Stimulated activated CD4-positive, alpha-beta T cell treated with anti-CD3 and anti-CD28 coated beads, Interleukin-2, amount 100 ng/mL, for 4 hours (primary cell): ENCODE data around the gene USP6.
"Not testable (repeated sequence)": the region's sequence is repeated elsewhere in the genome, so short reads cannot be mapped to it uniquely, and the experiment has no call there.

ENCODE experiments used
- DNase-seq: peaks from one replicate; pipeline ENCODE4 v3.0.0-alpha.2; 2020; ENCODE audit warnings: low read depth

Gene USP6

DNA sequence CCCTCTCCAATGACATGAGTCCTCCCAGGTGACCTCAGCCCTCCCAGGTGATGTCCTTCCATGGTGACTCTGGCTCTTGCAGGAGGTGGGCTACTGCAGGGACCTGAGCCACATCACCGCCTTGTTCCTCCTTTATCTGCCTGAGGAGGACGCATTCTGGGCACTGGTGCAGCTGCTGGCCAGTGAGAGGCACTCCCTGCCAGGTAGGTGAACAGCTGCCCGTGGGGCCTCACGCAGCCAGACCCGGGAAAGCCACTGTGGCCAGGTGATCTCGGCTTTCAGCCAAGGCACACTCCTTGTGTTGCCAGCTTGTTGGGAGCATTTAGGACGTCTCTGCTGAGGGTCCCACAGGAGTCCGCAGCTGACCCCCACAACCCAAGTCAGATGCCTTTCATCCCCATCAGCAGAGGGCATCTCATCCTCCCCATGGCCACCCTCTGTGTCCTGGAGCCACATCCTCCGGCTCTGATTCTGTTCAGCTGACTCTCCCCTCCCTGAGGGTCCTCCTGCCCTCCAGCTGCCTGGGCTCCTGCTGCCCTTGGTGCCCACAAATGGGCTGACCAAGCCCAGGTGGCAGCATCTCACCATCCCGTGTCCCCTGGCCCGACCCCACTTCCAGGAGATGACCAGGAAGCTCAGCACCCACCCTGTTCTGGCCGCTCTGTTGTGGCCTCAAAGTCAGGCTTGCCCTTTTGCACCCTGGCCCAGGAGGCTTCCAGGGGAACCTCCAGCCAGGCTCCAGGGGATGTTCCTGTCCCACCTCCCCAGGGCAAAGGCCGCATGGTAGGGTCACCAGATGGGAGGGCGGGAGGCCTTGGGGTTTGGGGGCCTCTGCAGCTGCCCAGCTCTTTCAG lies 20.1 kb downstream of the USP6 start:
- no peak for DNase-seq

DNA sequence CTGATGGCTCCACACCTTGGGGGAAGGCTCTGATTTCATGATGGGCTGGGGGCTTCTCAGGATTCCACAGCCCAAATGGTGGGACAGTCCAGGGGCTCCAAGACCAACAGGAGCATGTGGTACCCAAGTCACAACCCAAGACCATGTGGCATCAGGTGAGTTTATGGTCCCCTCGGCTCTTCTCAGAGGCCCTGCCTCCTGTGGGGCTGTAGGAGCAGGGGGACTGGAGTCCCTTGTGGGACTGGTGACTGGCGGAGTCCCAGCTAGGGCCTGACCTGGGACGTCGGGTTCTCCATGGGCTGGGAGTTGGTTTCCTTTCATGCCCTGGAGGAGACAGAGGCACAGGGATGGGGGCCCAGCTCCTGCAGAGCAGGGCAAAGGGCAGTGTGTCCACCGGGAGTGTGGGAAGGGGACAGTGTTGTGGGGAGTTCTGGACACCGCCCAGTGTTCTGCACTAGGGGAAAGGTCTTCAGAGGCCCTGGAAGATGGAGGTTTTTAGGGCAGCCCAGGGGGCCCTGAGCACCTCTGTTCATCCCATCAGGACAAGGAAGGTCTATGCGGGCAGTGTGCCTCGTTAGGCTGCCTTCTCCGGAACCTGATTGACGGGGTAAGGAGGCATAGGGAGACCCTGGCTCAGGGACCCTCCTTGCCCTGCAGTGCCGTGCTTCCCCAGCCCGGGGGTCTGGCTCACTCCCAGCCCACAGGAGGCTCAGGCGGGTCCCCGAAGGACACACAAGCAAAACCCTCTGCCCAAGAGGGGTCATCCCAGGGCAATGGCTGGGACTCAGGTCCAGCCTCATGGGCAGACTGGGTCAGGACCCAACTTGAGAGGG lies 21.0 kb downstream of the USP6 start:
- not testable (repeated sequence) for DNase-seq

DNA sequence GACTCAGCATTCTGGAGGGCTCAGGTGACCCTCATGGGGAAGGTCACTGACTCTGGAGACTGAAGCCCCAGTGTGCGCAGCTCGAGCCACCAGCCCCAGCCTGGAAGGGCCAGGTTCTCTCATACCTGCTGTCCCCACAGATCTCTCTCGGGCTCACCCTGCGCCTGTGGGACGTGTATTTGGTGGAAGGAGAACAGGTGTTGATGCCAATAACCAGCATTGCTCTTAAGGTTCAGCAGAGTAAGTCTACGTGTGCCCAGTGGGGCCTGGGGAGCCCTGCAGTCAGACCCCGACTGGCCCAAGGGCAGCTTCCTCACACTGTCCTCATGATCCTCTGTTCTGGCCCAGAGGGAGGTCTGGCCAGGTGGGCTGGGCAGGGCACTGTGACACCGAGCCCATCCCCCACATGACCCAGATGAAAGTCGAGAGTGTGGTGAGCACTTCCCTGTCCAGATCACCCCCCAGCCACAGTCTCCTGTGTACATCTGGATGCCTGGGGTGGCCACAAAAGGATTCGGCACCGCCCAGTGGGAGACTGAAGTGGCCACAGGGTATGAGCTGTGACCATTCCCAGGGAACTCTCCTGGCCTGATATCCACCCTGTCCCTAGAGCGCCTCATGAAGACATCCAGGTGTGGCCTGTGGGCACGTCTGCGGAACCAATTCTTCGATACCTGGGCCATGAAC lies 21.8 kb downstream of the USP6 start:
- not testable (repeated sequence) for DNase-seq

DNA sequence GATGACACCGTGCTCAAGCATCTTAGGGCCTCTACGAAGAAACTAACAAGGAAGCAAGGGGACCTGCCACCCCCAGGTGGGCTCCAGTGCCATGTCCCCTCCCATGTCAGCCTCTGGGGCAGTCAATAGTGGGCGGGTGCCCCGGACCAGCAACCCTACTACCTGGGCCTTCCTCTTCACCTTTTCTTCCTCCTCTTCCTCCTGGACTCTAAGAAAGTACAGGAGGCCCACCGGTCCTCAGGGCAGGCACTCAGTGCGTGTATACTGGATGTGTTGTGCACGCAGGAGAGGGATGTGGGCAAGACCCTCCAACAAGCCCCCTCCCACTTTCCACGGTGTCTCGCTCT lies 22.3 kb downstream of the USP6 start:
- not testable (repeated sequence) for DNase-seq

DNA sequence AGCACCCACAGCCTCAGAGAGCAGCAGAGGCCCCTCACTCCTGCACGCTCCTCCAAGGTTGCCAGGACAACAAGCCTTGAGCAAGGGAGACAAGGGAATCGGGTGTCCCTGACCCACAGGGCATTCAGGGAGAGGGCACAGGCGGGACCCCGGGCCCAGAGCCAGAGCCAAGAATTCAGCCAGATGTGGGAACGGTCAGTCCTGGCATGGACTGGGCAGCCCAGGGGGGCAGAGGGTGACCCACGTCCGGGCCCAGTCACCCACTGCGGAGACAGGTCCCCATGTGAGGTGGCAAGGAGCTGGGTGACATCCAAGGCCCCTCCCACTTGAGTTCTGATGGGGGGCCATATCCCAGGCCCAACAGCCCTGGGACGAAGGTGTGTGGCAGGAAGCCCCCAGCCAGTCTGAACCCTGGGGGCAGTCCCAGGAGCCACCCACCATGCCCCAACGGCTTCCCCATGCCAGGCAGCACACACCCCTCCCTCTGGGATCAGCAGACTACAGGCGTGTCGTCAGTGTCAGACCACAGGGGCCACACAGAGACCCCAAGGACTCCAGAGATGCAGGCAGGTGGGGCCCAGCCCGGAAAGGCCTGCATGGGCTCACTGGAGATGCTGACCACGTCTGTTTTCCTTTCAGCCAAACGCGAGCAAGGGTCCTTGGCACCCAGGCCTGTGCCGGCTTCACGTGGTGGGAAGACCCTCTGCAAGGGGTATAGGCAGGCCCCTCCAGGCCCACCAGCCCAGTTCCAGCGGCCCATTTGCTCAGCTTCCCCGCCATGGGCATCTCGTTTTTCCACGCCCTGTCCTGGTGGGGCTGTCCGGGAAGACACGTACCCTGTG lies 23.0 kb downstream of the USP6 start:
- DNase-seq = no peak

DNA sequence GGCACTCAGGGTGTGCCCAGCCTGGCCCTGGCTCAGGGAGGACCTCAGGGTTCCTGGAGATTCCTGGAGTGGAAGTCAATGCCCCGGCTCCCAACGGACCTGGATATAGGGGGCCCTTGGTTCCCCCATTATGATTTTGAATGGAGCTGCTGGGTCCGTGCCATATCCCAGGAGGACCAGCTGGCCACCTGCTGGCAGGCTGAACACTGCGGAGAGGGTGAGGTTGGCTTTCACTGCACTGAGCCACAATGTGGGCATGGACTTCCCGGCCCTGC lies 23.6 kb downstream of the USP6 start:
- DNase-seq = no peak

DNA sequence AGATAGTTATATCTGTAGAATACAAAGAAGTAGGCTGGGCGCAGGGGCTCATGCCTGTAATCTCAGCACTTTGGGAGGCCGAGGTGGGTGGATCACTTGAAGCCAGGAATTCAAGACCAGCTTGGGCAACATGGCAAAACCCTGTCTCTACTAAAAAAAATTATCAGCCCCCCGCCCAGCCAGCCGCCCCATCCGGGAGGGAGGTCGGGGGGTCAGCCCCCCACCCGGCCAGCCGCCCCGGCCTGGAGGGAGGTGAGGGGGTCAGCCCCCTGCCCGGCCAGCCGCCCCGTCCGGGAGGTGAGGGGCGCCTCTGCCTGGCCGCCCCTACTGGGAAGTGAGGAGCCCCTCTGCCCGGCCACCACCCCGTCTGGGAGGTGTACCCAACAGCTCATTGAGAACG lies 27.0 kb downstream of the USP6 start:
- DNase-seq = not testable (repeated sequence)

DNA sequence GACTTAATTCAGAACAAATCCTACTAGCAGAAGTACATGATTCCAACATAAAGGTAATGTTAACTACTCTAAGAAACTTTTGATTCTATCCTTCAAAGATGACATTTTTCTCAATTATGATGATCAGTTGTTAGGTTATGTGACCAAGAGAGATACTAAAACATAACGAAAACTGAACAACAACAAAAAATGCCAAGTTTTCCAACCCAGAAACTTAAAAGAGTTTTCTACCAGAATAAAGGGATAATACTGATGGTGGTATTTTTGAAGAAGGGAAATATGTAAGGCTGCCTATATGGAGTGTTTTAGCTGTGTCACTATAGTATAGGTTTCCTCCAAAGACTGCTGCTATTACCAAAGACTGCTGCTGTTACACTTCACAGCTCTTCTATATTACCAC lies 30.3 kb downstream of the USP6 start:
- DNase-seq = not testable (repeated sequence)

DNA sequence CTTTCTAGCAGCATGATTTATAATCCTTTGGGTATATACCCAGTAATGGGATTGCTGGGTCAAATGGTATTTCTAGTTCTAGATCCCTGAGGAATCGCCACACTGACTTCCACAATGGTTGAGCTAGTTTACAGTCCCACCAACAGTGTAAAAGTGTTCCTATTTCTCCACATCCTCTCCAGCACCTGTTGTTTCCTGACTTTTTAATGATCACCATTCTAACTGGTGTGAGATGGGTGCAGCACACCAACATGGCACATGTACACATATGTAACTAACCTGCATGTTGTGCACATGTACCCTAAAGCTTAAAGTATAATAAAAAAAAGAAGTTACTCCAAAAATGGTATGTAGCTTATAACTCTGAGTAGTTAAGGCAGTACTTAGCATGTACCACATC lies 44.9 kb downstream of the USP6 start:
- not testable (repeated sequence) for DNase-seq

DNA sequence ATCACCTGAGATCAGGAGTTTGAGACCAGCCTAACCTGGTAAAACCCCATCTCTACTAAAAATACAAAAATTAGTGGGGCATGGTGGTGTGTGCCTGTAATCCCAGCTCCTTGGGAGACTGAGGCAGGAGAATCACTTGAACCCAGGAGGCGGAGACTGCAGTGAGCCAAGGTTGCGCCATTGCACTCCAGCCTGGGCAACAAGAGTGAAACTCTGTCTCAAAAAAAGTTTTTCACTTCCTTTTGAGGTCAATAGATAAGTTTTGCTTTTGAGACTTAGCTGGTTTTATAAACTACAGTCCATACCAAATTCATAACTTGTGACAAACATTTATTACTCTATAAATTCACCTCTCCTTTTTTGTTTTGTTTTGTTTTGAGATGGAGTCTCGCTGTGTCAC lies 46.0 kb downstream of the USP6 start:
- not testable (repeated sequence) for DNase-seq

DNA sequence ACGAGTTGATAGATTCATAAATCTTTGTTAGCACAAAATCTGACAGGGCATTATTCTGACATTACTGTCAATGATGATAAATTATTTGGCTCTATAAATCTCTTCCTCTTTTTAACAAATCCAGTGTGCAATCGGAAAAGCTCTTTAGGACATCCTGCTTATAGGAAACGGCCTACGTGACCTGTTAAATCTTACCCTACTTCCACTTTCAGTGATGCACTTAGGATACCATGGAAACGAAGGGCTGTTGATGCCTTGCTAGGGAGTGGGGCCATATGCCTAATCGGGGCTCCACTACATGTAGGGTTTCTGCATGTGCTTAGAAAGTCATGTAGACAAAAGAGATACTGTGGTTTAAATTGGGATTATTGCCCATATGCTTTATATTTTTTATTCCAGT lies 48.6 kb downstream of the USP6 start:
- no peak for DNase-seq

DNA sequence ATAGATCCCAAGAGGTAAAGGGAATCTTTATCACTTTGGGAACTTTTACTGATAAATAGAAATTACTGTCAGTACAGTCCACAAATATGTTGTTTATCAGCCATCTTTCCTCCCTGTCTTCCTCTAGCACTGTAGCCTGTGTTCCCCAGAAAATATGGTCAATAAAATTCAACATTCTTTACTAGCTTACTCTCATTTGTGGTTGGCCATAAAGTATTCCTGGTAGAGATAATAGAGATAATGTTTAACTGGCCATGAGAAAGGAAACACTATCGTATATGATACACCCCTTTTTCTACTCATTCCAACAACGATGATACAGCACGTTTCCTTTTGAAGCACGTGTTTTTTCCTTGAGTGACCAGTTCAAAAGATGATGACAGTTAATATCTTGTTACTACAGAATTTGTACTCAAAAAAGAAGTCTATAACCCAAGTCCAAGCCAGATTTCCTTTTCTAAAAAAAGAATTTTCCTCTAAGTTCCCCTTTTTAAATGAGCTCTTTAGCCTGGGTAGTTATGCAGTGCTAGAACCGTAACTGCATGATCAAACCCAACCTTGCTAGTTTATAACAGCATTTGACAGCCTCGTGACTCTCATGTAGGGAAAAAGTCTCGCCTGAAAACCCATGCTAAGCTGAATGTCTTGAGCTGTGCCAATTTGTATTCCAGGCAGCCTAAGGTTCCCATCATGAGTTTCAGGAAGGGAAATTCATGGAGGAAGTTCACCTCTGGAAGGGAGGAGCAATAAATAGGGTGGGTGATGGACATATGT lies 50.1 kb downstream of the USP6 start:
- not testable (repeated sequence) for DNase-seq

DNA sequence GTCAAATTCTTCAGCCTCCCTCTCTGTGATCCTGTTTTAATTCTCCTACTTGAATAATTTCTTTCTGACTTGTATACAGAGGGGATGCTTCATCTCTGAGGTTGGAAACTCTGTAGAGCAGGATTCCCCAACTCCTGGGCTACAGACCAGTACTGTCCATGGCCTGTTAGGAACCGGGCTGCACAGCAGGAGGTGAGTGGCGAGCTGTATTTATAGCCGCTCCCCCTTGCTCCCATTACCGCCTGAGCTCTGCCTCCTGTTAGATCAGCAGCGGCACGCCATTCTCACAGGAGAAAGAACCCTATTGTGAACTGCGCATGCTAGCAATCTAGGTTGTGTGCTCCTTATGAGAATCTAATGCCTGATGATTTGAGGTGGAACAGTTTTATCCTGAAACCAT lies 59.2 kb downstream of the USP6 start:
- not testable (repeated sequence) for DNase-seq

DNA sequence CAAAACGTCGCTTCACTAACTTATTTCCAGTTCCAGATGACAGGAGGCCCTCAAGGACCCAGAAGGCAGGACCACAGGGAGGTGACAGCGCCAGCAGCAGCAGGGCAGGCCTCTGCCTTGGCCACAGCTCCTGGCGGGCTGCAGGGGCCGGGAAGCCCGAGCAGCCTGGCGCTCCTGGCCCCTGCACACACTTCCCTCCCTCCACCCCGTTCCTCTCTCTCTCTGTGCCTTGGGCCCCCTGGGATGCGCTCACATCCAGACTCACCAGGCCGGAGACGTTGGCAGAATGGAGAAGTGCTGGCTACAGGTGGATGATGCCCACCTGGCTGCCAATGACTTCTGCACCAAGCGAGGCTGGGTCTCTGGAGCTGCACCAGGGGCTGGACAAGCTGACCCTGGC lies 63.2 kb downstream of the USP6 start:
- DNase-seq = no peak

DNA sequence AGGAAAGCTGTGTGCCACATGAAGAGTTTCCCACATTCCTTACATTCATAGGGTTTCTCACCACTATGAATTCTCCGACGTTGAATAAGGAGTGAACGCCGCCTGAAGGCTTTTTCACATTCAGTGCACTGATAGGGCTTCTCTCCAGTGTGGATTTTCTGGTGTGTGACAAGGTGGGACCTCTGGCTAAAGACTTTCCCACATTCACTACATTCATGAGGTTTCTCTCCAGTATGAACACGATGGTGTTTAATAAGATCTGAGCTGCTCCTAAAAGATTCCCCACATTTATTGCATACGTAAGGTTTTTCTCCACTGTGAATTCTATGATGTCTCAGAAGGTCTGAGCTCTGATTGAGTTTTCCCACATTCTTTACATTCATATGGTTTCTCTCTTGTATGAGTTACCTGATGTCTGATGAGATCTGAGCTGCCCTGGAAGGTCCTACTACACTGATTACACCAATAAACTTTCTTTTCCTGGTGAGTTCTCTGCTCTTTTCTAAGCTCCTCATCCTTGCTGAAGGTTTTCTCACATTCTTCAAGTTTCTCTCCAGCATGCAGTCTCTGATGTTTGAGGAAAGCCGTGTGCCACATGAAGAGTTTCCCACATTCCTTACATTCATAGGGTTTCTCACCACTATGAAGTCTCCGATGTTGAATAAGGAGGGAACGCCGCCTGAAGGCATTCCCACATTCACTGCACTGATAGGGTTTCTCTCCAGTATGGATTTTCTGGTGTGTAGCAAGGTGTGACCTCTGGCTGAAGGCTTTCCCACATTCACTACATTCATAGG lies 65.9 kb downstream of the USP6 start:
- no peak for DNase-seq

DNA sequence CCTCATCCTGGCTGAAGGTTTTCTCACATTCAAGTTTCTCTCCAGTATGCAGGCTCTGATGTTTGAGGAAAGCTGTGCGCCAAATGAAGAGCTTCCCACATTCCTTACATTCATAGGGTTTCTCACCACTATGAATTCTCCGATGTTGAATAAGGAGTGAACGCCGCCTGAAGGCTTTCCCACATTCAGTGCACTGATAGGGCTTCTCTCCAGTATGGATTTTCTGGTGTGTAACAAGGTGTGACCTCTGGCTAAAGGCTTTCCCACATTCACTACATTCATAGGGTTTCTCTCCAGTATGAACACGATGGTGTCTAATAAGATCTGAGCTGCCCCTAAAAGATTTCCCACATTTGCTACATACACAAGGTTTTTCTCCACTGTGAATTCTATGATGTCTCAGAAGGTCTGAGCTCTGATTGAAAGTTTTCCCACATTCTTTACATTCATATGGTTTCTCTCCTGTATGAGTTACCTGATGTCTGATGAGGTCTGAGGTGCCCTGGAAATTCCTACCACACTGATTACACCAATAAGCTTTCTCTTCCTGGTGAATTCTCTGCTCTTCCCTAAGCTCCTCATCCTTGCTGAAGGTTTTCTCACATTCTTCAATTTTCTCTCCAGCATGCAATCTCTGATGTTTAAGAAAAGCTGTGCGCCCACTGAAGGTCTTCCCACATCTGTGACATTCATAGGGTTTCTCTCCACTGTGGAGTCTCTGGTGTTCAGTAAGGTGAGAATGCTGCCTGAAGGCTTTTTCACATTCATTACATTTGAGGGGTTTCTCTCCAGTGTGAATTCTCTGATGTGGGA lies 67.0 kb downstream of the USP6 start:
- no peak for DNase-seq

DNA sequence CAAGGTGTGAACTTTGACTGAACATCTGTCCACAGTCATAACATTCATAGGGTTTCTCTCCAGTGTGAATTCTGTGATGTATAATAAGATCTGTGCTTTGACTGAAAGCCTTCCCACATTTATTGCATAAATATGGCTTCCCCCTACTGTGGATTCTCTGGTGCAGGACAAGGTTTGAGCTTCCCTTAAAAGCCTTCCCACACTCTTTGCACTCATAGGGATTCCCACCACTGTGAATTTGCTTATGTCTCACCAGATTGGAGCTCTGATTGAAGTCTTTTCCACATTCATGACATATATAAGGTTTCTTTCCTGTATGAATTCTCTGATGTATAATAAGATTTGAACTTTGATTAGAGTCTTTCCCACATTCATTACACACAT lies 67.6 kb downstream of the USP6 start:
- no peak for DNase-seq

DNA sequence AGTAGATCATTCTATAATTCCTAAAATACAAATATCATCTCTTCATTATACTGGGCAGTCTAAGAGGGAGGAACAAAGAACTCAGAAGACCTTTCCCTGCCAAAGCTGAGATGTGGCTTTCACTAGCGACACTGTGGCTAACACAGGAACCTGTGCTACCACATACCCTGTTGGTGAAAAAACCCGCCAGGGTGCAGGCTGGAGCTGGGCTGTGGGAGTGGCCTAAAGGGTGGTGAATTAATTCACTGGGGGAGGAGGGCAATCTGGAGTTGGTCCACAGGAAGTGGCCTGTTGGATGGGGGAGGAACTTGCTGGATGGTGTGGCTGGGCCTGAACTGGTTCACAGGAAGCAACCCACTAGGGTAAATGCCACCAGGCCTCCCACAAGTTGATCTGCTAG lies 68.5 kb downstream of the USP6 start:
- no peak for DNase-seq

DNA sequence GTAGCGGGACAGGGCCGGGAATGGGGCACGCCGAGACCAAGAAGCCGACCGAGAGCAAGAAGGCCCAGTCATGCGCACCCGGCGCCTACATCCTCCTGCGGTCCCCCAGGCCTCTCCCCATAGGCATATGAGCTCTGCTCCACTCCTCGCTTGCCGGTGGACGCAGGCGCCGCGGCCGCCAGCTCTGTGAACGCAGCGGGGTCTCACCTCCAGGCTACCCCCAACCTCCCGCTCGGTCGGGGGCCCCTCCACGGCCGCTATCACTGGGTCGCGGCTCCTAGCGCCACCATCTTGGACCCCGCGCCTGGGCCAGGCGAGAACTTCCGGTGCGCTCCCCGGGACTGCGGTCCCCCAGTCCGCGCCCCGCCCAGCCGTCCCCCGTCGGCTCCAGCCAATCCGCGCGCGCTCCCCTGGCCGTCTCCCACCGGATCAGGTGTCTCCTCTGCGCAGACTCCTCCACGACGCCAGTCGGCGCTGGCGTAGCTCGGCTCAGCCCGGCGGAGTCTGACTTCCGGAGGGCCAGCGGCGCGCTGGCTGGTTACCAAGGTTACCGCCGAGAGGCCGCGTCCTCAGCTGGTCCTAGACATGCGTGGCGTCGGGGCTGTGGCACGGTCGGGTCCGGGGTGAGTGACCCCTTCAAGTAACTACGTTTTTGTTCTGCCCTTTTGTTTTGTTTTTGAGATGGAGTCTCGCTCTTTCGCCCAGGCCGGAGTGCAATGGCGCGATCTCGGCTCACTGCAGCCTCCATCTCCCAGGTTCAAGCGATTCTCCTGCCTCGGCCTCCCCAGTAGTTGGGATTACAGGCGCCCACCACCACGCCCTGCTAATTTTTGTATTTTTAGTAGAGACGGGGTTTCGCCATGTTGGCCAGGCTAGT lies 75.9 kb downstream of the USP6 start, which contains the start of gene ZNF594:
Gene ZNF594 (minus strand): TSS at position 328 of the 877 bp plus-strand sequence. CDS start 7,612 bp downstream, outside the sequence.
- peak; percentile 94 for DNase-seq
